Measurements from ENCODE around the gene AFF3.

GRCh38 chr2:100062336-100062735 lies 80.1 kb downstream of the AFF3 start:
- TF ChIP-seq CTCF (CRISPR knock-in tag; IDR thresholded peaks at IDR 0.05) (no peak), E2F5 (CRISPR knock-in tag; conservative IDR thresholded peaks at IDR 0.05) (no peak), ZBTB40 (IDR thresholded peaks at IDR 0.05) (no peak), ZBTB40 (CRISPR knock-in tag; IDR thresholded peaks at IDR 0.05) (no peak), NFIC (IDR thresholded peaks at IDR 0.05; ENCODE audit: low read length) (no peak), SIN3A (IDR thresholded peaks at IDR 0.05; ENCODE audit: borderline replicate concordance, low read depth, low read length) (no peak), POLR2A (IDR thresholded peaks at IDR 0.05; ENCODE audit: insufficient read depth in 1 of 2, low read depth in 2 of 2, low read length in 2 of 2) (no peak), MAX (IDR thresholded peaks at IDR 0.05) (no peak), NR2F6 (IDR thresholded peaks at IDR 0.05) (no peak), NR2F6 (CRISPR knock-in tag; IDR thresholded peaks at IDR 0.05) (no peak), TAF1 (CRISPR knock-in tag; IDR thresholded peaks at IDR 0.05) (no peak)

All from HepG2 (cell line).